GM13976 (cell line): Measurements from ENCODE around the gene CHRNA7.

Experiments
- DNase-seq: peaks from one replicate; pipeline ENCODE4 v3.0.0; 2012; ENCODE audit warnings: low spot score
- CTCF ChIP-seq: IDR thresholded peaks from 2 replicates; pipeline ENCODE4 v1.5.1; 2012; ENCODE audit warnings: borderline replicate concordance, mild to moderate bottlenecking; ENCODE audit not compliant: insufficient read depth; ENCODE audit errors: extremely low read depth, missing control alignments, control extremely low read depth
- in situ Hi-C: fragments of 300-500 bp; cut with MboI; formaldehyde crosslinking; loops from one replicate; pipeline ENCODE4 v1.12.0; 2022; ENCODE audit warnings: low sequenced_read_pairs, mixed read lengths, inconsistent platforms; ENCODE audit not compliant: unreplicated experiment

CHRNA7 gene

GRCh38 chr15:32106401-32107381 lies 76.4 kb downstream of the CHRNA7 start:
- TF ChIP-seq CTCF, result no peak
- in situ Hi-C loops, result no loop called here
- DNase-seq, result no peak

- in situ Hi-C loops, result no loop called here
Measured at GRCh38 chr15:32107477-32108080, 77.3 kb downstream of the CHRNA7 start.

GRCh38 chr15:32108661-32109060 lies 78.3 kb downstream of the CHRNA7 start:
- TF ChIP-seq CTCF, result no peak
- no peak for DNase-seq
- in situ Hi-C loops, result no loop called here

More at GRCh38 chr15:32107477-32108080, 77.3 kb downstream of the CHRNA7 start:
- no peak for TF ChIP-seq CTCF
- no peak for DNase-seq

- no peak for TF ChIP-seq CTCF
- no peak for DNase-seq
- in situ Hi-C loops, result no loop called here
Measured at GRCh38 chr15:32112101-32112500, 81.8 kb downstream of the CHRNA7 start.

GRCh38 chr15:32113224-32113623 lies 82.9 kb downstream of the CHRNA7 start:
- in situ Hi-C loops, result no loop called here
- DNase-seq, result no peak
- no peak for TF ChIP-seq CTCF

GRCh38 chr15:32117122-32117521 lies 86.8 kb downstream of the CHRNA7 start:
- DNase-seq, result no peak
- TF ChIP-seq CTCF, result no peak
- in situ Hi-C loops, result no loop called here
